Adrenal gland (tissue), 12 donors: Measurements from ENCODE around the gene CHRNG. TPM values are rescaled to one million over a fixed set of nuclear protein-coding genes. Genes with fewer than 3 reads are reported as not detected.

Experiments used
- DNase-seq, 7 donors: peaks; one replicate each; pipeline ENCODE4 v3.0.0-alpha.2; 2019 to 2020
- H3K27ac ChIP-seq, 5 donors: fragments of 200-600 bp; sonication (generic) in 4 of 5; 1 replicate in 3 of 5; 2 replicates in 2 of 5; pipeline versions ENCODE4 v1.5.1 to v1.8.0; 2016 to 2020; ENCODE audit warnings: mild to moderate bottlenecking in 1 of 5
- H3K27me3 ChIP-seq: fragments of 200-600 bp; 2 replicates; pipeline ENCODE4 v1.8.0; 2021
- H3K36me3 ChIP-seq, 2 donors: fragments of 200-600 bp; replicated peaks in 1 of 2; 1 replicate in 1 of 2; 2 replicates in 1 of 2; pipeline versions ENCODE4 v1.5.1 to v1.8.0; 2018 to 2022
- H3K4me1 ChIP-seq, 2 donors: fragments of 200-600 bp; replicated peaks in 1 of 2; 1 replicate in 1 of 2; 2 replicates in 1 of 2; pipeline versions ENCODE4 v1.5.1 to v1.8.0; 2018 to 2021
- H3K4me3 ChIP-seq, 4 donors: fragments of 200-600 bp; sonication (generic) in 3 of 4; one replicate each; pipeline ENCODE4 v1.5.1; 2016 to 2018
- H3K9me3 ChIP-seq, 3 donors: fragments of 200-600 bp; sonication (generic) in 1 of 3; replicated peaks in 1 of 3; 1 replicate in 2 of 3; 2 replicates in 1 of 3; pipeline versions ENCODE4 v1.5.1 to v1.8.0; 2016 to 2021
- CTCF ChIP-seq, 6 experiments: fragments of 450-650 bp in 4 of 6; fragments of 200-600 bp in 2 of 6; sonication (generic) in 1 of 6; IDR thresholded peaks; 1 replicate in 5 of 6; 2 replicates in 1 of 6; pipeline versions ENCODE4 v1.5.1 to v1.8.0; 2016 to 2021; ENCODE audit warnings: antibody characterized with exemption in 6 of 6, mild to moderate bottlenecking in 2 of 6, moderate library complexity in 1 of 6
- POLR2A ChIP-seq, 2 donors: fragments of 450-650 bp; IDR thresholded peaks; one replicate each; pipeline ENCODE4 v1.6.1; 2017; ENCODE audit warnings: antibody characterized with exemption in 2 of 2, mild to moderate bottlenecking in 2 of 2, moderate library complexity in 1 of 2
- WGBS, 4 donors: extraction: QIAGEN DNeasy Blood & Tissue Kit in 2 of 4; methylation state at CpG; one replicate each; pipeline versions ENCODE4 v1.1.5 to v1.1.7; 2013 to 2017; 5-methylcytosine and 5-hydroxymethylcytosine counted together
- intact Hi-C, 2 donors: fragments of 100-400 bp; cut with DNase I; formaldehyde crosslinking; loops; one replicate each; pipeline versions ENCODE4 v1.14.1 to v1.15.0; 2022 to 2023
- polyA plus RNA-seq, 3 donors: library from polyadenylated mRNA; stranded (reverse); fragments of 200-250 nt in 2 of 3; fragments of 350-450 nt in 1 of 3; fragmentation: Illumina TruSeq in 1 of 3; extraction: RNeasy Lipid Tissue Mini Kit (QIAGEN cat#74804) in 1 of 3; gene quantifications; one replicate each; pipeline ENCODE4 v1.2.3, GENCODE V29; 2013 to 2014
- total RNA-seq, 9 donors: library from RNA; depleted of rRNA in 4 of 9; stranded (reverse); fragments of >200 nt in 4 of 9; fragments of 120-200 nt in 1 of 9; fragmentation: NEBNext Ultra II Directional in 1 of 9; extraction: Animal tissue kit (Norgen Biotek cat#: 25700) in 1 of 9; gene quantifications; one replicate each; pipeline versions ENCODE4 v1.1.0 to v1.2.4, GENCODE V29; 2013 to 2023
- donor health status: healthy with polysubstance abuse.
- donor health status: Bipolar disorder and iron deficiency.
- donor health status: DM: yes; HTN: yes; CAD: no.
- donor health status: DM: no; HTN: no; CAD: no.
- donor health status: DM: no; HTN: no; CAD: no.
- donor health status: DM: yes; HTN: yes; CAD: no.

Gene CHRNG
- total and polyA plus RNA-seq, 12 donors = 0.08 to 0.22 TPM; not detected in 10

- DNase-seq = peak; percentile 95 to 97 (median 96)
- 0 to 2% (median 1%) methylated on average over 11 to 81 of the region's 81 CpGs for WGBS, 4 donors
These were observed 11.1 kb downstream of the CHRNG start, which contains the start of the genes EIF4E2 and TIGD1 for GRCh38 chr2:232550354-232551249. TSS of gene EIF4E2 (plus strand) at chr2:232550689. CDS start at chr2:232550725, 36 bp downstream. TSS of gene TIGD1 (minus strand) at chr2:232550557. CDS start at chr2:232549882, 675 bp downstream.

GRCh38 chr2:232551250-232551638 is 11.8 kb downstream of the CHRNG start:
- intact Hi-C loops = no loop called here
- no peaks in the 10 kb centered on the region for H3K9me3 ChIP-seq
- TF ChIP-seq POLR2A (IDR thresholded peaks at IDR 0.05) = no peak
- no peak for TF ChIP-seq CTCF (IDR thresholded peaks at IDR 0.05)
- WGBS, 4 donors = 6 to 11% (median 10%) methylated on average over 7 of the region's 7 CpGs
- peaks cover 0 to 3% of the 10 kb centered on the region in 2 donors for H3K36me3 ChIP-seq
- H3K4me3 ChIP-seq = peak overlapping the region; percentile 27 to 94 (median 78)
- peaks cover 12 to 34% of the 10 kb centered on the region in 2 donors for H3K4me1 ChIP-seq
- H3K27ac ChIP-seq = peak overlapping the region in 3 of 5 donors; percentile 97 to 99 (median 98)
- DNase-seq = no peak
- no peaks in the 10 kb centered on the region for H3K27me3 ChIP-seq

More at GRCh38 chr2:232550354-232551249, 11.1 kb downstream of the CHRNG start, which contains the start of the genes EIF4E2 and TIGD1:
- H3K27me3 ChIP-seq = no peaks in the 10 kb centered on the region
- H3K4me1 ChIP-seq = peaks cover 12 to 29% of the 10 kb centered on the region in 2 donors
- intact Hi-C loops = no loop called here
- H3K27ac ChIP-seq = peak within 1 kb of the TSS; percentile 96 to 99 (median 98)
- TF ChIP-seq CTCF (IDR thresholded peaks at IDR 0.05) = peak in 5 of 6 experiments; percentile 34 to 56 (median 50)
- TF ChIP-seq POLR2A (IDR thresholded peaks at IDR 0.05) = peak; percentile 76 to 94
- H3K9me3 ChIP-seq = no peaks in the 10 kb centered on the region
- H3K36me3 ChIP-seq = no peaks in the 10 kb centered on the region
- H3K4me3 ChIP-seq = peak within 1 kb of the TSS; percentile 27 to 94 (median 78)

GRCh38 chr2:232551776-232552175 is 12.3 kb downstream of the CHRNG start:
- peaks cover 12 to 34% of the 10 kb centered on the region in 2 donors for H3K4me1 ChIP-seq
- H3K27ac ChIP-seq = no peak overlapping the region
- no peaks in the 10 kb centered on the region for H3K27me3 ChIP-seq
- peak in 1 of 7 donors; percentile 9 for DNase-seq
- peaks cover 0 to 8% of the 10 kb centered on the region in 2 donors for H3K36me3 ChIP-seq
- no peaks in the 10 kb centered on the region for H3K9me3 ChIP-seq
- intact Hi-C loops = no loop called here
- H3K4me3 ChIP-seq = peak overlapping the region in 1 of 4 donors; percentile 88
- 92 to 98% (median 95%) methylated on average over 4 of the region's 4 CpGs for WGBS, 4 donors
- TF ChIP-seq POLR2A (IDR thresholded peaks at IDR 0.05) (no peak), CTCF (IDR thresholded peaks at IDR 0.05) (no peak)

- TF ChIP-seq CTCF (IDR thresholded peaks at IDR 0.05) (no peak), POLR2A (IDR thresholded peaks at IDR 0.05) (no peak)
- Histone ChIP-seq H3K27me3 (no peaks in the 10 kb centered on the region), H3K36me3 (peaks cover 0 to 47% of the 10 kb centered on the region in 2 donors), H3K9me3 (no peaks in the 10 kb centered on the region), H3K4me1 (peaks cover 5 to 21% of the 10 kb centered on the region in 2 donors), H3K4me3 (no peak overlapping the region), H3K27ac (no peak overlapping the region)
- intact Hi-C loops = no loop called here
- DNase-seq = no peak
- WGBS, 4 donors = 77 to 89% (median 80%) methylated on average over 3 of the region's 3 CpGs
These were observed 16.9 kb downstream of the CHRNG start for GRCh38 chr2:232556426-232556825.
